AG04450 (cell line): ENCODE measurements around the gene PLCXD1. TPM values are rescaled to one million over a fixed set of nuclear protein-coding genes. Genes with fewer than 3 reads are reported as not detected.
A peak's percentile ranks its signal among the peaks of the same experiment; 100 is the strongest.

Source experiments
- CTCF ChIA-PET: fragments of 300-600, 350-600 bp; formaldehyde crosslinking; extraction: SDS; loops from one replicate; lab custom pipeline; 2022; ENCODE audit warnings: antibody characterized with exemption, inconsistent platforms; lab: Charles Lee
- POLR2A ChIA-PET: fragments of 350-600 bp; formaldehyde crosslinking; extraction: SDS; loops from one replicate; lab custom pipeline; 2021; ENCODE audit warnings: antibody characterized with exemption, inconsistent platforms; lab: Yijun Ruan, JAX
- DNase-seq: peaks from one replicate; pipeline ENCODE4 v3.0.0-alpha.2; 2011; ENCODE audit warnings: low read depth, low spot score
- H3K27ac ChIP-seq: one replicate; pipeline ENCODE4 v1.5.1; 2012; ENCODE audit warnings: low read depth, low read length, control low read depth
- H3K27me3 ChIP-seq: one replicate; pipeline ENCODE4 v1.6.0; 2012; ENCODE audit warnings: low read length; ENCODE audit not compliant: control insufficient read depth, insufficient read depth
- H3K4me3 ChIP-seq: 2 replicates; pipeline ENCODE4 v1.5.1; 2011; ENCODE audit warnings: mild to moderate bottlenecking, low read depth, low read length, control low read depth
- H3K9me3 ChIP-seq: 2 replicates; pipeline ENCODE4 v1.5.1; 2012; ENCODE audit warnings: low read length; ENCODE audit not compliant: control insufficient read depth, insufficient read depth
- polyA plus RNA-seq: library from polyadenylated mRNA; depleted of rRNA; stranded (reverse); fragments of >200 nt; gene quantifications from 2 replicates; pipeline ENCODE4 v1.2.3, GENCODE V29; 2011
- TF ChIP-seq, protein P1 (sequence below): IDR thresholded peaks from 2 replicates; pipeline ENCODE4 v1.5.1; 2011; ENCODE audit warnings: low read depth, low read length, control low read depth, inconsistent platforms

Gene PLCXD1
- polyA plus RNA-seq, 1 experiment = 9.0 TPM

GRCh38 chrX:316351-317325 is 35.5 kb downstream of the PLCXD1 start:
- Histone ChIP-seq H3K9me3 (peaks cover 5% of the 10 kb centered on the region; the same call in 1 of the 2 replicates), H3K27me3 (no peaks in the 10 kb centered on the region), H3K27ac (peak overlapping the region; percentile 11), H3K4me3 (no peak overlapping the region)
- no peak for DNase-seq
- ChIA-PET CTCF (no interaction called here), POLR2A (no interaction called here)
- TF ChIP-seq, protein P1, sequence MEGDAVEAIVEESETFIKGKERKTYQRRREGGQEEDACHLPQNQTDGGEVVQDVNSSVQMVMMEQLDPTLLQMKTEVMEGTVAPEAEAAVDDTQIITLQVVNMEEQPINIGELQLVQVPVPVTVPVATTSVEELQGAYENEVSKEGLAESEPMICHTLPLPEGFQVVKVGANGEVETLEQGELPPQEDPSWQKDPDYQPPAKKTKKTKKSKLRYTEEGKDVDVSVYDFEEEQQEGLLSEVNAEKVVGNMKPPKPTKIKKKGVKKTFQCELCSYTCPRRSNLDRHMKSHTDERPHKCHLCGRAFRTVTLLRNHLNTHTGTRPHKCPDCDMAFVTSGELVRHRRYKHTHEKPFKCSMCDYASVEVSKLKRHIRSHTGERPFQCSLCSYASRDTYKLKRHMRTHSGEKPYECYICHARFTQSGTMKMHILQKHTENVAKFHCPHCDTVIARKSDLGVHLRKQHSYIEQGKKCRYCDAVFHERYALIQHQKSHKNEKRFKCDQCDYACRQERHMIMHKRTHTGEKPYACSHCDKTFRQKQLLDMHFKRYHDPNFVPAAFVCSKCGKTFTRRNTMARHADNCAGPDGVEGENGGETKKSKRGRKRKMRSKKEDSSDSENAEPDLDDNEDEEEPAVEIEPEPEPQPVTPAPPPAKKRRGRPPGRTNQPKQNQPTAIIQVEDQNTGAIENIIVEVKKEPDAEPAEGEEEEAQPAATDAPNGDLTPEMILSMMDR = no peak

DNA sequence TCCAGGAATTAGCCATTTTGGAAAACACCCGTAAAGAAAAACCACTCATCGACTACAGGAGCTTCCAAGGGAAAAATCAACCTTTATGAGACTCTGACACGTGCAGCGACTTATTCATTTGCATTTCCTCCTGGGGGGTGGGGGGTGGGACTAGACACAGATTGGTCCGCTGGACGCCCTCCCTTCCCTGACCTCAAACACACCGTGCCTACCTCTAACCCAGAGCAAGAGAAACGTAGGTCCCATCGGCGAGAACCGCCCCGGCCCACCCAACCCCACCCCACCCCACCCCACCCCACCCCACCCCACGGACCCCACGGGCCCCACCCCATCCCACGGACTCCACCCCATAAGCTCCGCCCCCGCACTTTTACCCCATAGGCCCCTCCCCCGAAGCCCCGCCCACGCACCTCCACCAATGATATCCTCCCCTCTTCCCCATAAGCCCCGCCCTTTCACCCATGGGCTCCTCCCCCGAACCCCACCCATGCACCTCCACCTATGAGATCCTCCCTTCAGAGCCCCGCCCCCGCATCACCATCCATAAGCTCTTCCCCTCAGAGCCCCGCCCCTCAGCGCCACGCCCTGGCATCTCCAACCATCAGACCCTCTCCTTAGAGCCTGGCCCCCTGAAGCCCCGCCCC is 36.4 kb downstream of the PLCXD1 start:
- peak overlapping the region; percentile 70 for H3K4me3 ChIP-seq
- POLR2A ChIA-PET = no interaction called here
- H3K9me3 ChIP-seq = peaks cover 5% of the 10 kb centered on the region; the same call in 1 of the 2 replicates
- H3K27me3 ChIP-seq = no peaks in the 10 kb centered on the region
- H3K27ac ChIP-seq = no peak overlapping the region
- peak; percentile 21 for DNase-seq
- CTCF ChIA-PET = no interaction called here
- TF ChIP-seq, protein P1 = no peak

GRCh38 chrX:318068-318738 is 37.0 kb downstream of the PLCXD1 start:
- Histone ChIP-seq H3K9me3 (peaks cover 5% of the 10 kb centered on the region; the same call in 1 of the 2 replicates), H3K4me3 (peak overlapping the region; percentile 84), H3K27ac (peak overlapping the region; percentile 86), H3K27me3 (no peaks in the 10 kb centered on the region)
- peak; percentile 93 for DNase-seq
- POLR2A ChIA-PET = no interaction called here
- CTCF ChIA-PET = no interaction called here
- TF ChIP-seq, protein P1 = no peak

GRCh38 chrX:318739-319578 is 37.8 kb downstream of the PLCXD1 start, which contains the start of gene GTPBP6:
Gene GTPBP6, minus strand, starts transcription at chrX:318796. Its CDS starts 9 bp downstream, at chrX:318787.
- Histone ChIP-seq H3K4me3 (peak within 1 kb of the TSS; percentile 90), H3K27me3 (no peaks in the 10 kb centered on the region), H3K9me3 (peaks cover 10% of the 10 kb centered on the region; the same call in 1 of the 2 replicates), H3K27ac (peak within 1 kb of the TSS; percentile 86)
- ChIA-PET POLR2A (no interaction called here), CTCF (no interaction called here)
- TF ChIP-seq, protein P1 = peak; percentile 28
- peak; percentile 99 for DNase-seq
